ENCODE data around the gene NAA20. TPM values are rescaled to one million over a fixed set of nuclear protein-coding genes. Genes with fewer than 3 reads are reported as not detected.

NAA20 gene
- total and polyA plus RNA-seq, 9 of the 15 experiments (the other 6 are each of a cell fraction or from before 2014, with no cell fraction given) = 51.4 to 361 (median 84.6) TPM

DNA sequence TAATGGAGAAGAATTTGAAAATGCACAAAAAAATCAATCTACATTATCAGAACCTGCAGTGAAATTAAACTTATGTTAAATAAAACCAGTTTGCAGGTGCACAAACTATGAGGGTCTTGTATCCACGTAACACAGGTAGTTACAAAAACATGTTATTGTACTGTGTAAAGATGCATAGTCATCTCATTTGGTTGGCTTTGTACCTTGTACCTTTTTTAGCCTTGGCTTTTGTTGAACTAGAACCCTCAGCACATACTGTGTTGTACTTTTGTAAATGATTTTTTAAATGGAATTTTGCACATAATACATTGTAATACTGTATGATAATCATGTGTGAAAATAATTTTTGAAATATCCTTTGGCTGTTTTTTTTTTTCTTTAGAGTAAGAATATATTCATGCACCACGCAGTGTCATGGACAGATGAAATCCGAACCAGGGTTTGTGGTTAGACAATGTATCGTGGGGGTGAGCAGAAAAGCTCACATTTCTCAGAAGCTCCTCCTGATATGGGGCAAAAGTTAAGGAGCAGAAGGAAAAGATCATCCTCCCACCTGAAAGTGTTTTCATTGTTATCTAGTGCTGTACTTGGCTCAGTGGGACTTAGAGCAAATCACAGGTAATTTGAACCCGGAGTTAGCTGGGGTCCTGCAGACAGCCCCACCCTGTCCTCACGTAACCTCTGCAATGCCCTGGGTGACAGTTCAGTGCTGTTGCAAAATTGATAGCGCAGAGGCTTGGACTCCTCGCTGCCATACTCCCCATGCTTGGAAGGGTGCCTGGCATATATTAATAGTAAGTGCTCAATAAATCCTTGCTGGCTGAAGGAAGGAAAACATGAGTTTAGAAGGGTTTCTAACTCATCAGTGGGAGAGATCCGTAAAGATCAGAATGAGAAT, 14.8 kb upstream of the NAA20 start (continued):
- TF ChIP-seq HINFP (tag; conservative IDR thresholded peaks at IDR 0.05; ENCODE audit: low read depth) (no peak), WHSC1 (IDR thresholded peaks at IDR 0.05; ENCODE audit: low read length) (no peak), RAD21 (CRISPR knock-in tag; conservative IDR thresholded peaks at IDR 0.05 in 1 of 2, IDR thresholded peaks at IDR 0.05 in 1 of 2) (no peak), MNT (conservative IDR thresholded peaks at IDR 0.05) (no peak), CREB3L1 (IDR thresholded peaks at IDR 0.05; ENCODE audit: borderline replicate concordance, low read depth) (no peak), XRCC4 (IDR thresholded peaks at IDR 0.05; ENCODE audit: extremely low read depth, insufficient read depth, insufficient read length) (no peak), RBM34 (IDR thresholded peaks at IDR 0.05; ENCODE audit: borderline replicate concordance, insufficient read depth, low read length) (no peak), TRIM28 (IDR thresholded peaks at IDR 0.05) (no peak), XRCC5 (IDR thresholded peaks at IDR 0.05; ENCODE audit: low read depth, low read length) (no peak), ZNF695 (CRISPR knock-in tag; IDR thresholded peaks at IDR 0.05) (no peak)
- TF ChIP-seq, protein P1, sequence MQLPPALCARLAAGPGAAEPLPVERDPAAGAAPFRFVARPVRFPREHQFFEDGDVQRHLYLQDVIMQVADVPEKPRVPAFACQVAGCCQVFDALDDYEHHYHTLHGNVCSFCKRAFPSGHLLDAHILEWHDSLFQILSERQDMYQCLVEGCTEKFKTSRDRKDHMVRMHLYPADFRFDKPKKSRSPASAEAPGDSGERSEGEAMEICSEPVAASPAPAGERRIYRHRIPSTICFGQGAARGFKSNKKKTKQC (CRISPR knock-in tag; IDR thresholded peaks at IDR 0.05) = no peak
- TF ChIP-seq, protein P2, sequence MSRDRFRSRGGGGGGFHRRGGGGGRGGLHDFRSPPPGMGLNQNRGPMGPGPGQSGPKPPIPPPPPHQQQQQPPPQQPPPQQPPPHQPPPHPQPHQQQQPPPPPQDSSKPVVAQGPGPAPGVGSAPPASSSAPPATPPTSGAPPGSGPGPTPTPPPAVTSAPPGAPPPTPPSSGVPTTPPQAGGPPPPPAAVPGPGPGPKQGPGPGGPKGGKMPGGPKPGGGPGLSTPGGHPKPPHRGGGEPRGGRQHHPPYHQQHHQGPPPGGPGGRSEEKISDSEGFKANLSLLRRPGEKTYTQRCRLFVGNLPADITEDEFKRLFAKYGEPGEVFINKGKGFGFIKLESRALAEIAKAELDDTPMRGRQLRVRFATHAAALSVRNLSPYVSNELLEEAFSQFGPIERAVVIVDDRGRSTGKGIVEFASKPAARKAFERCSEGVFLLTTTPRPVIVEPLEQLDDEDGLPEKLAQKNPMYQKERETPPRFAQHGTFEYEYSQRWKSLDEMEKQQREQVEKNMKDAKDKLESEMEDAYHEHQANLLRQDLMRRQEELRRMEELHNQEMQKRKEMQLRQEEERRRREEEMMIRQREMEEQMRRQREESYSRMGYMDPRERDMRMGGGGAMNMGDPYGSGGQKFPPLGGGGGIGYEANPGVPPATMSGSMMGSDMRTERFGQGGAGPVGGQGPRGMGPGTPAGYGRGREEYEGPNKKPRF (IDR thresholded peaks at IDR 0.05; ENCODE audit: low read depth, low read length) = no peak
- TF ChIP-seq, protein P3, sequence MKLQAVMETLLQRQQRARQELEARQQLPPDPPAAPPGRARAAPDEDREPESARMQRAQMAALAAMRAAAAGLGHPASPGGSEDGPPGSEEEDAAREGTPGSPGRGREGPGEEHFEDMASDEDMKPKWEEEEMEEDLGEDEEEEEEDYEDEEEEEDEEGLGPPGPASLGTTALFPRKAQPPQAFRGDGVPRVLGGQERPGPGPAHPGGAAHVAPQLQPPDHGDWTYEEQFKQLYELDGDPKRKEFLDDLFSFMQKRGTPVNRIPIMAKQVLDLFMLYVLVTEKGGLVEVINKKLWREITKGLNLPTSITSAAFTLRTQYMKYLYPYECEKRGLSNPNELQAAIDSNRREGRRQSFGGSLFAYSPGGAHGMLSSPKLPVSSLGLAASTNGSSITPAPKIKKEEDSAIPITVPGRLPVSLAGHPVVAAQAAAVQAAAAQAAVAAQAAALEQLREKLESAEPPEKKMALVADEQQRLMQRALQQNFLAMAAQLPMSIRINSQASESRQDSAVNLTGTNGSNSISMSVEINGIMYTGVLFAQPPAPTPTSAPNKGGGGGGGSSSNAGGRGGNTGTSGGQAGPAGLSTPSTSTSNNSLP (IDR thresholded peaks at IDR 0.05; ENCODE audit: borderline replicate concordance, low read depth, low read length) = no peak
- TF ChIP-seq, protein P4, sequence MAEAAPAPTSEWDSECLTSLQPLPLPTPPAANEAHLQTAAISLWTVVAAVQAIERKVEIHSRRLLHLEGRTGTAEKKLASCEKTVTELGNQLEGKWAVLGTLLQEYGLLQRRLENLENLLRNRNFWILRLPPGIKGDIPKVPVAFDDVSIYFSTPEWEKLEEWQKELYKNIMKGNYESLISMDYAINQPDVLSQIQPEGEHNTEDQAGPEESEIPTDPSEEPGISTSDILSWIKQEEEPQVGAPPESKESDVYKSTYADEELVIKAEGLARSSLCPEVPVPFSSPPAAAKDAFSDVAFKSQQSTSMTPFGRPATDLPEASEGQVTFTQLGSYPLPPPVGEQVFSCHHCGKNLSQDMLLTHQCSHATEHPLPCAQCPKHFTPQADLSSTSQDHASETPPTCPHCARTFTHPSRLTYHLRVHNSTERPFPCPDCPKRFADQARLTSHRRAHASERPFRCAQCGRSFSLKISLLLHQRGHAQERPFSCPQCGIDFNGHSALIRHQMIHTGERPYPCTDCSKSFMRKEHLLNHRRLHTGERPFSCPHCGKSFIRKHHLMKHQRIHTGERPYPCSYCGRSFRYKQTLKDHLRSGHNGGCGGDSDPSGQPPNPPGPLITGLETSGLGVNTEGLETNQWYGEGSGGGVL (CRISPR knock-in tag; IDR thresholded peaks at IDR 0.05) = no peak

Data from K562 (cell line).